Activated B cell treated with CpG ODN at 0.5 μM for 24 hours (primary cell): Measurements from ENCODE around the gene OSGEP. TPM values are rescaled to one million over a fixed set of nuclear protein-coding genes. Genes with fewer than 3 reads are reported as not detected.
A peak's percentile ranks its signal among the peaks of the same experiment; 100 is the strongest.

Experiments
- ATAC-seq: fragments of 200-7000 bp; cut with Tn5 transposase; one replicate; pipeline ENCODE4 v1.10.0; 2021; ENCODE audit warnings: low read depth, mild to moderate bottlenecking, moderate library complexity
- CTCF ChIA-PET: fragments of 350-600 bp; sonication (Branson Sonifier 250); formaldehyde crosslinking; loops from one replicate; lab custom pipeline; 2021; ENCODE audit warnings: antibody characterized with exemption; lab: Charles Lee
- POLR2A ChIA-PET: fragments of 350-600 bp; sonication (Branson Sonifier 250); formaldehyde crosslinking; loops from one replicate; lab custom pipeline; 2021; ENCODE audit warnings: antibody characterized with exemption; lab: Charles Lee
- DNase-seq: peaks from one replicate; pipeline ENCODE4 v3.0.0; 2022
- H3K27ac Mint-ChIP-seq: one replicate; pipeline ENCODE4 v1.8.0; 2020; ENCODE audit warnings: mixed read lengths
- H3K27me3 Mint-ChIP-seq: one replicate; pipeline ENCODE4 v1.8.0; 2021; ENCODE audit warnings: mixed read lengths
- H3K36me3 Mint-ChIP-seq: one replicate; pipeline ENCODE4 v1.8.0; 2021; ENCODE audit warnings: low read depth, mixed read lengths
- H3K4me1 Mint-ChIP-seq: one replicate; pipeline ENCODE4 v1.8.0; 2021; ENCODE audit warnings: mixed read lengths
- H3K4me3 Mint-ChIP-seq: one replicate; pipeline ENCODE4 v1.8.0; 2020; ENCODE audit warnings: mild to moderate bottlenecking, mixed read lengths
- H3K9me3 Mint-ChIP-seq: one replicate; pipeline ENCODE4 v1.8.0; 2020; ENCODE audit warnings: mixed read lengths
- CTCF ChIP-seq: fragments of 200-600 bp; IDR thresholded peaks from one replicate; pipeline ENCODE4 v1.8.0; 2022; ENCODE audit warnings: antibody characterized with exemption, mild to moderate bottlenecking
- intact Hi-C: fragments of 100-400 bp; cut with micrococcal nuclease; formaldehyde crosslinking; loops from one replicate; pipeline ENCODE4 v1.15.1; 2024
- total RNA-seq: library from RNA; stranded (reverse); gene quantifications from 2 replicates; pipeline ENCODE4 v1.2.3, GENCODE V29; 2022

Gene OSGEP
- total RNA-seq, 1 donor from 2014 or later = 112 TPM

GRCh38 chr14:20435582-20436362 lies 18.8 kb downstream of the OSGEP start, which contains the start of gene KLHL33:
Gene KLHL33, minus strand, starts transcription at chr14:20436166. Its CDS starts 355 bp downstream, at chr14:20435811.
- Mint-ChIP-seq H3K27me3 (no peaks in the 10 kb centered on the region), H3K4me1 (peaks cover 49% of the 10 kb centered on the region), H3K9me3 (no peaks in the 10 kb centered on the region), H3K4me3 (no peak within 1 kb of the TSS), H3K27ac (no peak within 1 kb of the TSS), H3K36me3 (no peaks in the 10 kb centered on the region)
- ChIA-PET CTCF (no interaction called here), POLR2A (interaction anchor here (0.9 kb wide), 1 partner anchor 19 kb away, joined by 3 read pairs; the partner anchor contains the start of gene OSGEP)
- DNase-seq = no peak
- intact Hi-C loops = no loop called here
- no peak for TF ChIP-seq CTCF
- ATAC-seq = no peak

- no peaks in the 10 kb centered on the region for H3K36me3 Mint-ChIP-seq
- H3K9me3 Mint-ChIP-seq = no peaks in the 10 kb centered on the region
- POLR2A ChIA-PET = no interaction called here
- H3K4me1 Mint-ChIP-seq = peaks cover 49% of the 10 kb centered on the region
- no peak for TF ChIP-seq CTCF
- DNase-seq (no peak), ATAC-seq (no peak)
- intact Hi-C loops = no loop called here
- no peak overlapping the region for H3K4me3 Mint-ChIP-seq
- no peak overlapping the region for H3K27ac Mint-ChIP-seq
- CTCF ChIA-PET = no interaction called here
- no peaks in the 10 kb centered on the region for H3K27me3 Mint-ChIP-seq
Observed at GRCh38 chr14:20434701-20435581, 19.7 kb downstream of the OSGEP start.

- no peak for ATAC-seq
Observed at GRCh38 chr14:20429801-20430669, 24.6 kb downstream of the OSGEP start.

GRCh38 chr14:20428802-20429201 lies 25.8 kb downstream of the OSGEP start:
- DNase-seq = no peak
- POLR2A ChIA-PET = interaction anchor here (1.5 to 2.6 kb wide), 7 partner anchors 9 to 86 kb away, joined by 3 to 12 read pairs (median 8); partner anchors contain the start of genes APEX1, OSGEP, PARP2 and PIP4P1

More at GRCh38 chr14:20429801-20430669, 24.6 kb downstream of the OSGEP start:
- no peak overlapping the region for H3K4me3 Mint-ChIP-seq
- H3K4me1 Mint-ChIP-seq = peaks cover 58% of the 10 kb centered on the region
- intact Hi-C loops = no loop called here
- no peak for TF ChIP-seq CTCF
- no peaks in the 10 kb centered on the region for H3K27me3 Mint-ChIP-seq
- no peaks in the 10 kb centered on the region for H3K9me3 Mint-ChIP-seq
- POLR2A ChIA-PET = interaction anchor here (1.5 to 2.6 kb wide), 6 partner anchors 8 to 87 kb away, joined by 3 to 12 read pairs (median 10); partner anchors contain the start of genes APEX1, OSGEP, PARP2 and PIP4P1
- no peaks in the 10 kb centered on the region for H3K36me3 Mint-ChIP-seq
- H3K27ac Mint-ChIP-seq = peak overlapping the region; percentile 96
- DNase-seq = no peak
- CTCF ChIA-PET = interaction anchor here (0.6 to 3.6 kb wide), 2 partner anchors 12 to 14 kb away, joined by 3 to 12 read pairs; no protein-coding TSS in a partner anchor

More at GRCh38 chr14:20428802-20429201, 25.8 kb downstream of the OSGEP start:
- intact Hi-C loops = no loop called here
- ATAC-seq = no peak
- no peaks in the 10 kb centered on the region for H3K9me3 Mint-ChIP-seq
- no peaks in the 10 kb centered on the region for H3K36me3 Mint-ChIP-seq
- peak overlapping the region; percentile 73 for H3K4me3 Mint-ChIP-seq
- H3K4me1 Mint-ChIP-seq = peaks cover 58% of the 10 kb centered on the region
- CTCF ChIA-PET = interaction anchor here (3.6 kb wide), 1 partner anchor 13 kb away, joined by 12 read pairs; no protein-coding TSS in a partner anchor
- no peak for TF ChIP-seq CTCF
- no peaks in the 10 kb centered on the region for H3K27me3 Mint-ChIP-seq
- H3K27ac Mint-ChIP-seq = peak overlapping the region; percentile 96
